ENCODE measurements around the gene RRP8.
A peak's percentile ranks its signal among the peaks of the same experiment; 100 is the strongest.

RRP8 gene

DNA sequence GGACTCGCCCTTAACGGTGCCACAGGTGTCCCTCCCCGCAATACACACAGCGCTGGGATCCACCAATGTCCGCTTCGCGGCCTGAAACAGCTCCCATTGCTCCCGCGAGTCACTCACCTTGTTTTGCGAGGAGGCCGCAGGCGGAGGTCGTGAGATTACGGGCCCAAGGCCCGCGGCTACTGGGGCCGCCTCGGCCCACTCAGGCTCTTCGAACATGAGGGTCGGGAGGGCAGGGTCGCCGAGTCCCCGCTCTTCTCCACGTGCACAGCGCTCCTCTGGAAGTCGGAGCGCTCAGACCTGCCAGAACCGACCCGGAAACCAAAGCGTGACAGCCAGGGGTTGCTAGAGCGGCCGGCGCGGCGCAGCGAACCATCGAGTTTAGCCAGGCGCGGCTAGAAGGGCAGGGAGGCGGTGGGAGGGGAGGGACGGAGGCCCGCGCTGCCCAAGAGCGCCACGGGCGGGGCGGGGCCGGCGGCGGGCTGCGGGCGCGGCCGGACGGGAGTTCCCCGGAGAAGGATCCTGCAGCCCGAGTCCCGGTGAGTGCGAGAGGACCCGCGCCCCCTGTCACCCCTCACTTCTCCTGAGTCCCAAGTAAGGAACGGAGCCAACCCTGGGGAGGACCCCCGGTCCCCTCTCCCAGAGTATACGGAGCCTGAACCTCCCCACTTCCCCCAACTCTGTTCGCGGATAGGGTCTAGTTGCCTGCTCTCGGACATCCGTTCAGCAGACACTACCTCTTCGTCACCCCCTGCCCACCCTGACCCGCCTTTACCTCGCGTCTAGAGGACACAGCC is at the start of gene RRP8, which contains the start of gene ILK:
TSS of gene RRP8 (minus strand) at position 330 of the 794 bp plus-strand sequence. CDS start at position 216, 114 bp downstream.
TSS of gene ILK (plus strand) at position 488 of the 794 bp plus-strand sequence. CDS start 498 bp downstream, outside the sequence.
- peak; percentile 92 for DNase-seq
- H3K4me3 ChIP-seq (ENCODE audit: low read length) = peak within 1 kb of the TSS; percentile 96
- peaks cover 29% of the 10 kb centered on the region for H3F3A ChIP-seq (ENCODE audit: insufficient read depth, low read length)
- peak within 1 kb of the TSS; percentile 86 for H3K9ac ChIP-seq (ENCODE audit: low read length)
- peaks cover 10% of the 10 kb centered on the region; the same call in 1 of the 2 replicates for H3K36me3 ChIP-seq (replicated peaks; ENCODE audit: insufficient read depth, low read length)
- H3K27me3 ChIP-seq (replicated peaks; ENCODE audit: insufficient read depth, low read length) = no peaks in the 10 kb centered on the region
- TF ChIP-seq EZH2phosphoT487 (IDR thresholded peaks at IDR 0.05; ENCODE audit: low read length) = no peak
- peaks cover 44% of the 10 kb centered on the region for H3K4me1 ChIP-seq (ENCODE audit: low read length)
- peak within 1 kb of the TSS; percentile 44; the same call in 1 of the 2 replicates for H3K27ac ChIP-seq (ENCODE audit: low read length)
- H3K4me2 ChIP-seq (ENCODE audit: low read depth, low read length) = peak within 1 kb of the TSS; percentile 95
- H3K9me3 ChIP-seq (replicated peaks; ENCODE audit: insufficient read depth, low read length) = no peaks in the 10 kb centered on the region
- peak within 1 kb of the TSS; percentile 92 for H2AFZ ChIP-seq (ENCODE audit: low read length)
- peaks cover 6% of the 10 kb centered on the region; the same call in 1 of the 2 replicates for H4K20me1 ChIP-seq (ENCODE audit: insufficient read depth, low read length)
- peaks cover 79% of the 10 kb centered on the region for H3K79me2 ChIP-seq (ENCODE audit: low read length)
- H3K9me2 ChIP-seq (replicated peaks; ENCODE audit: insufficient read depth, low read length) = no peaks in the 10 kb centered on the region

DNA sequence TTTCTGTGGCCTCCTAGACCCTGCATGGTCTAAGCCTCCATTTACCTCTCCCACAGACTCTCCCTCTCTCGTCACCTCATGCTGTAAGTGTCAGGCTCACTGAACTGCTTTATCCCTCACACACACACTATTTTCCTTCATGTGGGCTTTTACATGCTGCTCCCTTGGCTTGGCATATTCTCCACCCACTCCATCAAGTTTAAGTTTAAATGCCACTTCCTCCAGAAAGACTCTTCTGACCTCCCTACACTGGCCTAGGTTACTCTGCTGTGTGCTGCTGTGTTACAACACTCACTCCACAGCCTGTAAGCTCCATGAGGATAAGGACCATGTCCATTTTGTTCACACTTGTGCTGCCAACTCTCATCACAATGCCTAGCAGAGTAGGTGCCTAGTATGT is 49.7 kb upstream of the RRP8 start:
- H3F3A ChIP-seq (ENCODE audit: insufficient read depth, low read length) = no peaks in the 10 kb centered on the region
- no peak overlapping the region for H3K4me3 ChIP-seq (ENCODE audit: low read length)
- no peaks in the 10 kb centered on the region for H3K36me3 ChIP-seq (replicated peaks; ENCODE audit: insufficient read depth, low read length)
- H3K9me3 ChIP-seq (replicated peaks; ENCODE audit: insufficient read depth, low read length) = no peaks in the 10 kb centered on the region
- no peaks in the 10 kb centered on the region for H3K4me1 ChIP-seq (ENCODE audit: low read length)
- H3K9me2 ChIP-seq (replicated peaks; ENCODE audit: insufficient read depth, low read length) = no peaks in the 10 kb centered on the region
- H4K20me1 ChIP-seq (ENCODE audit: insufficient read depth, low read length) = no peaks in the 10 kb centered on the region
- no peak for DNase-seq
- H3K4me2 ChIP-seq (ENCODE audit: low read depth, low read length) = no peak overlapping the region
- TF ChIP-seq EZH2phosphoT487 (IDR thresholded peaks at IDR 0.05; ENCODE audit: low read length) (no peak), EZH2 (optimal IDR thresholded peaks at IDR 0.05; ENCODE audit: low read depth, low read length) (no peak)
- TF ChIP-seq, protein P1, sequence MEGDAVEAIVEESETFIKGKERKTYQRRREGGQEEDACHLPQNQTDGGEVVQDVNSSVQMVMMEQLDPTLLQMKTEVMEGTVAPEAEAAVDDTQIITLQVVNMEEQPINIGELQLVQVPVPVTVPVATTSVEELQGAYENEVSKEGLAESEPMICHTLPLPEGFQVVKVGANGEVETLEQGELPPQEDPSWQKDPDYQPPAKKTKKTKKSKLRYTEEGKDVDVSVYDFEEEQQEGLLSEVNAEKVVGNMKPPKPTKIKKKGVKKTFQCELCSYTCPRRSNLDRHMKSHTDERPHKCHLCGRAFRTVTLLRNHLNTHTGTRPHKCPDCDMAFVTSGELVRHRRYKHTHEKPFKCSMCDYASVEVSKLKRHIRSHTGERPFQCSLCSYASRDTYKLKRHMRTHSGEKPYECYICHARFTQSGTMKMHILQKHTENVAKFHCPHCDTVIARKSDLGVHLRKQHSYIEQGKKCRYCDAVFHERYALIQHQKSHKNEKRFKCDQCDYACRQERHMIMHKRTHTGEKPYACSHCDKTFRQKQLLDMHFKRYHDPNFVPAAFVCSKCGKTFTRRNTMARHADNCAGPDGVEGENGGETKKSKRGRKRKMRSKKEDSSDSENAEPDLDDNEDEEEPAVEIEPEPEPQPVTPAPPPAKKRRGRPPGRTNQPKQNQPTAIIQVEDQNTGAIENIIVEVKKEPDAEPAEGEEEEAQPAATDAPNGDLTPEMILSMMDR (IDR thresholded peaks at IDR 0.05; ENCODE audit: low read length) = no peak
- peaks cover 49% of the 10 kb centered on the region for H3K27me3 ChIP-seq (replicated peaks; ENCODE audit: insufficient read depth, low read length)
- H3K27ac ChIP-seq (ENCODE audit: low read length) = no peak overlapping the region
- H2AFZ ChIP-seq (ENCODE audit: low read length) = no peak overlapping the region
- no peak overlapping the region for H3K9ac ChIP-seq (ENCODE audit: low read length)
- H3K79me2 ChIP-seq (ENCODE audit: low read length) = no peaks in the 10 kb centered on the region

DNA sequence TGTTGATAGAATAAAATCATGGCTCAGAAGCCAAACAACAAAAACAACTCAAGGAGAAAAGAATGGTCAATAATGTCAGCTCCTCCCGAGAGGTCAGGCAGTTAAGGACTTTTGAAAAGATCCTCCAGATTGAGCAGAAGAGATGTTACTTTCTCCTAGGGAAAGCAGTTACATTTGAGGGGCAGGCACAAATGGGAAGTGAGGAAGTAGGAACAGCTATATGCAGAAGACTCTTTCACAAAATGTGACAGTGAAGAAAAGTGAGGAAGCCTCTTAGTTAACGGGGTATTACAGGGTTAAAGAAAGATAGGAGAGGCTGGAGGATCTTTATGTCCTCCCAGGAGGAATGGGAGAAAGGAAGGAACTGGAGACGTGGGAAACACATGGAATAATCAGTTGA is 48.8 kb upstream of the RRP8 start:
- no peaks in the 10 kb centered on the region for H3K4me1 ChIP-seq (ENCODE audit: low read length)
- H4K20me1 ChIP-seq (ENCODE audit: insufficient read depth, low read length) = no peaks in the 10 kb centered on the region
- no peak overlapping the region for H2AFZ ChIP-seq (ENCODE audit: low read length)
- no peaks in the 10 kb centered on the region for H3K79me2 ChIP-seq (ENCODE audit: low read length)
- no peak overlapping the region for H3K9ac ChIP-seq (ENCODE audit: low read length)
- no peaks in the 10 kb centered on the region for H3K9me2 ChIP-seq (replicated peaks; ENCODE audit: insufficient read depth, low read length)
- no peak overlapping the region for H3K27ac ChIP-seq (ENCODE audit: low read length)
- H3K27me3 ChIP-seq (replicated peaks; ENCODE audit: insufficient read depth, low read length) = peaks cover 40% of the 10 kb centered on the region
- no peak for TF ChIP-seq EZH2 (optimal IDR thresholded peaks at IDR 0.05; ENCODE audit: low read depth, low read length)
- TF ChIP-seq EZH2phosphoT487 (IDR thresholded peaks at IDR 0.05; ENCODE audit: low read length) = no peak
- TF ChIP-seq, protein P1 (IDR thresholded peaks at IDR 0.05; ENCODE audit: low read length) = no peak
- DNase-seq = no peak
- no peak overlapping the region for H3K4me2 ChIP-seq (ENCODE audit: low read depth, low read length)
- no peaks in the 10 kb centered on the region for H3K9me3 ChIP-seq (replicated peaks; ENCODE audit: insufficient read depth, low read length)
- no peaks in the 10 kb centered on the region for H3F3A ChIP-seq (ENCODE audit: insufficient read depth, low read length)
- no peak overlapping the region for H3K4me3 ChIP-seq (ENCODE audit: low read length)
- H3K36me3 ChIP-seq (replicated peaks; ENCODE audit: insufficient read depth, low read length) = no peaks in the 10 kb centered on the region

DNA sequence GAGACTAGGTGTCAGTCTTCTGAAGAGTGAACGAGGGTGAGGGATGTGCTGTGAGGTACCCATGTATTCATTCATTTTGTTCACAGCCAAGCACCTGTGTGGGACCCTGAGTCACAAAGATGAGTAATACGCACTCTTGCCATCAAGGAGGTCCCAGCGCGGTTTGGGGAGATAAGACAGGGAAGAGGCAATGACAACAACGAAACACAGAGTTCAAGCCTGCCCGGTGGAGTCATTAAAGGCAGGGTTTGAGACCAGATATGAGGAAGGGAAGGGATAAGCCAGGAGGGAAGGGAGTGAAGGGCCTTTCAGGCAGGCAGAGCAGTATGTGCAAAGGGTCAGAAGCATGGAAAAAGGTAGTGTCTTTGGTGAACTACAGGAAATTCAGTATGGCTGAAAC is 47.6 kb upstream of the RRP8 start:
- no peaks in the 10 kb centered on the region for H3K9me2 ChIP-seq (replicated peaks; ENCODE audit: insufficient read depth, low read length)
- H3K4me3 ChIP-seq (ENCODE audit: low read length) = no peak overlapping the region
- H3F3A ChIP-seq (ENCODE audit: insufficient read depth, low read length) = no peaks in the 10 kb centered on the region
- H3K36me3 ChIP-seq (replicated peaks; ENCODE audit: insufficient read depth, low read length) = no peaks in the 10 kb centered on the region
- no peaks in the 10 kb centered on the region for H3K4me1 ChIP-seq (ENCODE audit: low read length)
- H3K79me2 ChIP-seq (ENCODE audit: low read length) = no peaks in the 10 kb centered on the region
- H3K9ac ChIP-seq (ENCODE audit: low read length) = no peak overlapping the region
- TF ChIP-seq EZH2 (optimal IDR thresholded peaks at IDR 0.05; ENCODE audit: low read depth, low read length) (no peak), EZH2phosphoT487 (IDR thresholded peaks at IDR 0.05; ENCODE audit: low read length) (no peak)
- TF ChIP-seq, protein P1 (IDR thresholded peaks at IDR 0.05; ENCODE audit: low read length) = no peak
- no peaks in the 10 kb centered on the region for H3K9me3 ChIP-seq (replicated peaks; ENCODE audit: insufficient read depth, low read length)
- H4K20me1 ChIP-seq (ENCODE audit: insufficient read depth, low read length) = no peaks in the 10 kb centered on the region
- H2AFZ ChIP-seq (ENCODE audit: low read length) = no peak overlapping the region
- DNase-seq = no peak
- H3K4me2 ChIP-seq (ENCODE audit: low read depth, low read length) = no peak overlapping the region
- H3K27me3 ChIP-seq (replicated peaks; ENCODE audit: insufficient read depth, low read length) = peaks cover 28% of the 10 kb centered on the region; the same call in 1 of the 2 replicates
- no peak overlapping the region for H3K27ac ChIP-seq (ENCODE audit: low read length)

Data from MM.1S (cell line).